Measurements from ENCODE around the gene FNDC3B.

Gene FNDC3B

DNA sequence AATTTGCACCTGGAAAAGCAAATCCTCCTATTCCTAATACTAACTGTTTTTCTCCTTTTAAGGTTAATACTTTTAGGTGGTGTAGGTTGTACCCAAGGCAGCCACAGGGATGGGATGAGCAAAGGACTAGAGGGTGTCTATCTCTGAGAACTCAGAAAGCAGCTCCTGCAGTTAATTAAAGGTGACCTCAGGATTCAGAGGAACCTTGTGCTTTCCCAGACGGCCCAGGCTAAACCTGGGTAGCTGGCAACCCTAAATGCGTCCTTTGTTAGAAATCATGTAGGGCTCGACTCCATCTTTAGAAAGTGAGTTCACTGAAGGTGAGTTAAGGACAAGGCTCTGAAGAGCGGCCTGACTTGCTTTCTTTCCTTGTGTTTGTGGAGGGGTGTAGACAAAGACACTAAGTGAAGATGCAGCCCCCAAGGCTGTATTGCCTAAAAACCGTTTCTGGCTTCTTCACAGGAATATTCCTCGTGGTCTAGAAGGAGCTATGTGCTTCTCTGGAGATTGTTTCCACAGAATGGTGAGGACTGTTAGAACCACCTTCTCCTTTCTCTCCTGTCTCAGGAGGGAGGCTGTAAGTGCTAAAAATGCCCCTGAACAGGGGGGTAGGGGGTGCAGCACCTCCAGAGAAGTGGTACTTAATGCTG is 14.9 kb downstream of the FNDC3B start:
- DNase-seq (ENCODE audit: low spot score), result no peak

DNA sequence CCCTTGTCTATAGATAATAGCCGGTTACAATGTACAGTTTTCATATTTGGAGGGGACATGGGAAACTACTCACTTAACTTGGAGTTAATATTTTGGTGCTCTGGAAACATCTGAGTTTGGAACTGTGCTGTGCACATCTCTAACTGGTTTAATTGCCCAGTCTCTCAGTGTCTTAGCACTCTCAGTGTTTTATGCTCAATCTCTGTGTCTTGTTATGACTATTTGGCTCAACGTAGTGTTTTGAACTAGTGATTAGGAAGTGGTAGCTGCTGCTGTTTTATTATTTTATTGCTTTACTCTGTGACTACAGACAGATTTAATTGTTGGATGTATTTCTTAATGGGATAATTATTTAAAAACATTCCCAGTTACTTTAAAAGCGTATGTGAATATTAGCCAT is 17.0 kb downstream of the FNDC3B start:
- no peak for DNase-seq (ENCODE audit: low spot score)

DNA sequence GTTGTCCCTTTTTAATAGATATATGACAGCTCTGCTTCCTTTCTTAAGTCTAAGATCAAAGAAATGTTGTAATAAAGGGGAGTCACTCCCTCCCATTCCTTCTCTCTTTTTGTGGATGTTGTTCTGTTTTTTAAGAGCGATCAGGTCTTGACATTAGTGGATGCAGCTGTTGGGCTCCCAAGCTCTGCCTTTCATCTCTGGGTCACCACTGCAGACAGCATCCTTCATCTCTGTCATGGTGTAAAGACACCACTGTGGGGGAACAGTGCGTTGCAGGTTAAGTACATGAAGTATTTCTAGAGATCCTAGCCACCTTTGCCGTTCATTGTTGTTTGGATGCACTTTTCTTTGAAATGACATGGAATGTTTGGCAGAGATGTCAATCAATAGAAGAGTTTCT is 17.7 kb downstream of the FNDC3B start:
- no peak for DNase-seq (ENCODE audit: low spot score)

GRCh38 chr3:172057624-172058327 is 18.4 kb downstream of the FNDC3B start:
- DNase-seq (ENCODE audit: low spot score), result no peak

- DNase-seq (ENCODE audit: low spot score), result no peak
These were observed 20.2 kb downstream of the FNDC3B start for GRCh38 chr3:172059532-172059931.

- DNase-seq (ENCODE audit: low spot score), result no peak
These were observed 20.9 kb downstream of the FNDC3B start for GRCh38 chr3:172060234-172060633.

GRCh38 chr3:172061724-172062184 is 22.4 kb downstream of the FNDC3B start:
- peak; percentile 43 for DNase-seq (ENCODE audit: low spot score)

DNA sequence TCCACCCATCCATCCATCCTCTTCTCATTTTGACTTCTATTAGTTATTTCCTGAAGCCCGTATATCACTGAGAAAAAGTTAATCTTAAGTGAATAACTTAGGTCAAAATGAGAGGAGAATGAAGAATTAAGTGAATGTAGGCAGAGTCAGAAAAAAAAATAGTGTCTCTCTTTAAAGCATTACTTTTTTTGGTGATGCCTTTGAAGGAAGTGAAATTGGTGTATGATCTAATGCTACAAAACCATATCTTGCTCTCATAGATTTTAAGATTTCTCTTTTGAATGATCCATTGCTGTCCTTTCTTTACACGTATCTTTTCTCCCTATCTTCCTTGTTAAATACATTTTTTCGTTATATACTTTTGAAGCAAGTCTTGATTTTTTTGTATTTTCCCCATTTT is 23.4 kb downstream of the FNDC3B start:
- no peak for DNase-seq (ENCODE audit: low spot score)

DNA sequence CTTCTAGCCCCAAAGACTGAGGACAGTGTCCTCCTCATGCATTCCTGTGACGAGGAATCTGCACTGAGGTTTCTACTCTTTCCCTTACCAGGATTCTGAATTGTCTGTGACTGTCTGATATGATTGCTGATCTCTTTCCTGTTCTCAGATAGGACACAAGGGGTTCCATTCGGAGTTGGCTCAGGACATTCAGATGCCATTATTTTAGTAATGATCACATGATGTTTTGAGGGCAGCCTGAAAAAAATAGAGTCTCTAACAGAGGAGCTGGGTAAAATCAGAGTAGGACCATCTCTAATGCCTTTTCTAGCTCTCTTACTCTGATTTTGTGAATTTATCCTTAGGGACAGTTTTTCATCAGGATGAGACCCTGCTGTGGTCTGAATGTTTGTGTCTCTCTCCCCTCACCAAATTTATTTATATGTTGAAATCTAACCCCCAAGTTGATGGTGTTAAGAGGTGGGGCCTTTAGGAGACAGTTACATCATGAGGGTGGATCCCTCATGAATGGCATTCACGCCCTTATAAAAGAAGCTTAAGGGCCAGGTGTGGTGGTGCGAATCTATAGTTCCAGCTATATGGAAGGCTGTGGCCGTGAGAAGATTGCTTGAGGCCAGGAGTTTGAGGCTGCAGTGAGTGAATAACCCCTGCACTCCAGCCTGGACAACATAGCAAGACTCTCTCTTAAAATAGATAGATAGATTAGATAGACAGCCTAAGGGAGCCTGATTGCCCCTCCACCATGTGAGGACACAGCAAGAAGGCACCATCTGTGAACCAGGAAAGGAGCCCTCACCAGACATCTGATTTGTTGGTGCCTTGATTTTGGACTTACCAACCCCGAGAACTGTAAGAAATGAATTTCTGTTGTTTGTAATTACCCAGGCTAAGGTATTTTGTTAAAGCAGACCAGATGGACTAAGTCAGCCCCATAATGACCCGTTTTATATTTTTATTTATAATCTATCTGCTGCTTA is 24.4 kb downstream of the FNDC3B start:
- no peak for DNase-seq (ENCODE audit: low spot score)

- DNase-seq (ENCODE audit: low spot score), result no peak
These were observed 26.1 kb downstream of the FNDC3B start for GRCh38 chr3:172065527-172065926.

- DNase-seq (ENCODE audit: low spot score), result no peak
These were observed 26.8 kb downstream of the FNDC3B start for GRCh38 chr3:172065967-172066762.

GRCh38 chr3:172066880-172067796 is 27.8 kb downstream of the FNDC3B start:
- DNase-seq (ENCODE audit: low spot score), result no peak

DNA sequence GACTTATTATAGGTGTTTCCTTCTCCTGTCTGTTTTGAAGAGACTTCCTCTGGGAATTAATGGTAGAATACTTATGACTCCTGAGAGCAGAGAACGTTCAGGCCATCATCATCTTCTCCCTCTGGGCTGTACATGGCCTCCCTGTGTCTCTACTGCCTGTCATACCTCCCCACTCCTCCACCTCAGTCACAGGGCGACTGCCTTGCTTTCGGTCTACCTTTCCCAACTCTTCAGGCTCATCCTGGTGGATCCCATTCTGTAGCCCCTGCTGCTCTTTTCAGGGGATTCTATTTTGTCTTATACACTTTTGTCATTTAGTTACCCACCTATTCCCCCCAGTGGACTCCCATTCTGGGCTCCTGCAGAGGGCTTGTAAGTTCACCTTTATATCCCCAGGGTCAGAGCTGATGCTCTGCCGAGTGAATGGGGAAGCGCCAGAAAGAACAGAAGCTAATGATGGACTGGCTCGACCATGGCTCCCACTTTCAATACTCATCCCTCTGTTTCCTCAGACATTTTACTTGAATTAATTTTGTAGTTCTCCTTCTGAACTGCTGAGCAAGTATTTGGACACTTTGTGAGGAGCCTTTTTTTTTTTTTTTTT is 28.6 kb downstream of the FNDC3B start:
- no peak for DNase-seq (ENCODE audit: low spot score)

DNA sequence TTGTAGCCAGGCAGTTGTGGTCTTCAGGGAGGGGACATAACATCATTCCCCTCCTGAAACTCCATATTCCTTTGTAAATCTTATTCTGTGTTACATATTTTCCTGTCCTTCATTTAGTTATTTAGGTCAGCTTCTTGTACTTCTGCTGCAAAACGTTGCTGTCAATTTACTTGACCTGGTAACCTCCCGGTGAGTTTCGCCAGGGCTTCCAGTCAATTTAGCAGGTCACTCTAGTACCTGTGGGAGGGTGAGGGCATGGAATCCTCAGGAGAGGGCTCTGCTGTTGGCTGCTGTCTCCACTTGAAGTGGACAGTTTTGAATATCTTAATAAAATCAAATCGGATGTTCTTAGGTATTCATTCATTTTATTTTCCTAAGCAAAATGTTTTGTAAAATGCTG is 29.6 kb downstream of the FNDC3B start:
- DNase-seq (ENCODE audit: low spot score), result no peak

DNA sequence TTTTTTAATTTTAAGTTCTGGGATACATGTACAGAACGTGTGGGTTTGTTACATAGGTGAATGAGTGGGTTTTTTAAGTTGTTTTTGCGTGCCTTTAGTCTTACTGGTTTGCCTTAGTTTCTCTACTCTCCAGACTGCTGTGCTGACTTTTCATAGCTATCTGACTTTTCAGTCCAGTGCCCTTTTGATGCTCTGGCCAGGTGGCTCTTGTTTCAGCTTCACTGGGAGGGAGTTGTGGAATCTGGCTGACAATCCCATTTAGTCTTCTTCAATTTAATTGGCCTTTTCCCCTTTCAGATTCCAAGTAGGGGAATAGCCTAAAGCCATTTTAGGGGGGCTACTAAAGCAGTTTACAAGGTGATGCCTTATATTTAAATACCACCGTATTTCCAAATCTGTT is 30.1 kb downstream of the FNDC3B start:
- DNase-seq (ENCODE audit: low spot score), result no peak

DNA sequence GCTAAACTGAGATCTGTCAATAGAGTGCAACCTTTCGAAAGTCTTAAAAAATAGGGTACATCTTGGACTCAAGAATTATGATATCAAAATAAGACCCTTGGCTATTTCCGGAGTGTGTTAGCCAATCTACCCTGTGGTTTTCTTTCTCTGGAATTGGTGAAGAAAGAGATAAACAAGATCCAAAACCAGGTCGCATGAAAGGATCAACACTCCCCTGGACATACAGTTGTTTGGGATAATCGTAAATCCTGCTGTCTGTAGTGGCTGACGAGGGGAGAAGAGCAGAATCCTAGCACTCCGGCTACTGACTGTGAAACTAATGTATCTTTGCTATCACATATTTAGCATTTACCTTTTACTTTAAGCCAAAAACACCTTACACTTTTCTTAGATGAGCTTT is 30.9 kb downstream of the FNDC3B start:
- DNase-seq (ENCODE audit: low spot score), result no peak

DNA sequence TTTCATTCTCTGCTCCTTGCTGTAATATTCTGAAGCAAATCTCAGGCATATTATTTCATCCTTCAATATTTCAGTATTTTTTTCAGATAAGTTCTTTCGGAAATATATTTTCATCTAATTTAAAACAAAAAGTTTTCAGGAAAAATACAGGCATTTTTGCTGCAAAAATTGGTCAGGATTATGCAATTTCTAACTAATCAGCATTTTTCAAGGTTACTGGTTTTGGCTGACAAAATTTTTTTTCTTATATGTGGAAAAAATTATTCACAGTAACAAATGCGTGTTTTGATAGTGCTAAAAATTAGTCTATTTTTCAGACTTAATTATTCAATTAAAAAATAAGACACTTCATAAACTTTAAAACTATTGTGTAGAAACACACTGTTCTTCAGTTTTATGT is 31.4 kb downstream of the FNDC3B start:
- no peak for DNase-seq (ENCODE audit: low spot score)

GRCh38 chr3:172071780-172072330 is 32.5 kb downstream of the FNDC3B start:
- DNase-seq (ENCODE audit: low spot score), result no peak

DNA sequence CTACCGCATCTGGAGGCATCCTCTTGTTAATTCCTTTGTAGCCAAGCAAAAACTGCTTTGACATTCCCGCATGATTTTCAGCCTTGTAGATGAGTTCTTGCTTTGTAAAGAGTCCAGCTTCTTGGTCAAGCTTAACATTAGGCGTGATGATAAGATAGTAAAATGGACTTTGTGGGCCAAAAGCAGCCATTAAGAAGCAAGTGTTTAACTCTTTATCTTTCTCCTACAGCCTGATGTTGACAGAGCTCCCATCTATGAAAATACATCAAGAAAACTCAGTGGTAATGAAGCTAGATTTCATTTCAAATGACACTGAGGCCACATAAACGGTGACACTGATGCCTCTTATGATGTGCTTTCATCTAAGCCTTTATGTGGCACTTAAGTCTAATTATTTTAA is 33.2 kb downstream of the FNDC3B start:
- no peak for DNase-seq (ENCODE audit: low spot score)

Data from Ammon's horn (tissue), 1 donor.